Fibroblast of the aortic adventitia (primary cell): Measurements from ENCODE around the gene ALG2. TPM values are rescaled to one million over a fixed set of nuclear protein-coding genes. Genes with fewer than 3 reads are reported as not detected.

ENCODE experiments used
- DNase-seq: peaks from one replicate; pipeline ENCODE4 v3.0.0-alpha.2; 2010; ENCODE audit warnings: low read depth
- H3K4me3 ChIP-seq: 2 replicates; pipeline ENCODE4 v1.5.1; 2011; ENCODE audit warnings: low read depth, mild to moderate bottlenecking, control low read depth, low read length, moderate library complexity
- CTCF ChIP-seq: IDR thresholded peaks from 2 replicates; pipeline ENCODE4 v1.5.1; 2011; ENCODE audit warnings: mild to moderate bottlenecking, low read length, control low read depth, inconsistent platforms; ENCODE audit not compliant: insufficient read depth
- total RNA-seq: library from RNA; depleted of rRNA; stranded (reverse); fragments of >200 nt; gene quantifications from 2 replicates; pipeline ENCODE4 v1.2.3, GENCODE V29; 2012; ENCODE audit warnings: low replicate concordance

Gene ALG2
- total RNA-seq, 1 donor, result 44.3 TPM

- H3K4me3 ChIP-seq, result no peak overlapping the region
- TF ChIP-seq CTCF, result no peak
- DNase-seq, result no peak
Measured at GRCh38 chr9:99262949-99263418, 41.2 kb upstream of the ALG2 start.

- no peak overlapping the region for H3K4me3 ChIP-seq
- TF ChIP-seq CTCF, result no peak
- no peak for DNase-seq
Measured at GRCh38 chr9:99261923-99262322, 40.2 kb upstream of the ALG2 start.

- peak; percentile 48 for DNase-seq
- H3K4me3 ChIP-seq, result peak overlapping the region; percentile 34
- no peak for TF ChIP-seq CTCF
Measured at GRCh38 chr9:99259231-99259918, 37.6 kb upstream of the ALG2 start.

- TF ChIP-seq CTCF, result no peak
- no peak for DNase-seq
- no peak overlapping the region for H3K4me3 ChIP-seq
Measured at GRCh38 chr9:99257723-99258389, 36.1 kb upstream of the ALG2 start.

- no peak overlapping the region for H3K4me3 ChIP-seq
- no peak for DNase-seq
- TF ChIP-seq CTCF, result no peak
Measured at GRCh38 chr9:99255651-99256050, 33.9 kb upstream of the ALG2 start.

GRCh38 chr9:99253772-99254431 is 32.2 kb upstream of the ALG2 start:
- DNase-seq, result no peak
- no peak overlapping the region for H3K4me3 ChIP-seq
- TF ChIP-seq CTCF, result no peak
